AG04449 (cell line): ENCODE measurements around the gene WDR64.

Experiments used
- CTCF ChIA-PET: fragments of 350-600 bp; formaldehyde crosslinking; extraction: SDS; loops from one replicate; lab custom pipeline; 2021; ENCODE audit warnings: antibody characterized with exemption; lab: Yijun Ruan, JAX
- POLR2A ChIA-PET: fragments of 400-600, 350-600 bp; formaldehyde crosslinking; extraction: SDS; loops from one replicate; lab custom pipeline; 2020; ENCODE audit warnings: antibody characterized with exemption, inconsistent platforms; lab: Yijun Ruan, JAX
- DNase-seq: peaks from one replicate; pipeline ENCODE4 v3.0.0-alpha.2; 2010; ENCODE audit warnings: low read depth, low spot score
- H3K4me3 ChIP-seq: 2 replicates; pipeline ENCODE4 v1.5.1; 2011; ENCODE audit warnings: low read depth, mild to moderate bottlenecking, control low read depth, low read length
- CTCF ChIP-seq: IDR thresholded peaks from one replicate; pipeline ENCODE4 v1.5.1; 2011; ENCODE audit warnings: mild to moderate bottlenecking, moderate library complexity, low read length, control low read depth, inconsistent platforms; ENCODE audit not compliant: insufficient read depth; ENCODE audit errors: missing control alignments

Gene WDR64

GRCh38 chr1:241713316-241713715, 61.2 kb downstream of the WDR64 start:
- ChIA-PET POLR2A (no interaction called here), CTCF (no interaction called here)
- TF ChIP-seq CTCF = no peak
- H3K4me3 ChIP-seq = no peak overlapping the region
- no peak for DNase-seq

GRCh38 chr1:241714321-241715218, 62.5 kb downstream of the WDR64 start:
- no peak for TF ChIP-seq CTCF
- CTCF ChIA-PET = no interaction called here
- POLR2A ChIA-PET = no interaction called here
- H3K4me3 ChIP-seq = no peak overlapping the region
- DNase-seq = no peak

GRCh38 chr1:241715435-241715834, 63.4 kb downstream of the WDR64 start:
- ChIA-PET POLR2A (no interaction called here), CTCF (no interaction called here)
- no peak overlapping the region for H3K4me3 ChIP-seq
- DNase-seq = no peak
- no peak for TF ChIP-seq CTCF

GRCh38 chr1:241715956-241716355, 63.9 kb downstream of the WDR64 start:
- ChIA-PET POLR2A (no interaction called here), CTCF (no interaction called here)
- DNase-seq = no peak
- no peak for TF ChIP-seq CTCF
- H3K4me3 ChIP-seq = no peak overlapping the region

- POLR2A ChIA-PET = no interaction called here
Measured at GRCh38 chr1:241716915-241717656, 65.0 kb downstream of the WDR64 start.

More at GRCh38 chr1:241716915-241717656, 65.0 kb downstream of the WDR64 start:
- TF ChIP-seq CTCF = no peak
- H3K4me3 ChIP-seq = no peak overlapping the region
- no peak for DNase-seq
- CTCF ChIA-PET = no interaction called here
